Activated CD8-positive, alpha-beta memory T cell treated with anti-CD3 and anti-CD28 coated beads for 36 hours (primary cell): ENCODE data around the gene BAG2. TPM values are rescaled to one million over a fixed set of nuclear protein-coding genes. Genes with fewer than 3 reads are reported as not detected.

Experiments
- CTCF ChIA-PET: fragments of 350-600 bp; sonication (Branson Sonifier 250); formaldehyde crosslinking; loops from one replicate; lab custom pipeline; 2021; ENCODE audit warnings: antibody characterized with exemption; lab: Charles Lee
- POLR2A ChIA-PET: fragments of 350-600 bp; sonication (Branson Sonifier 250); formaldehyde crosslinking; loops from one replicate; lab custom pipeline; 2021; ENCODE audit warnings: antibody characterized with exemption; lab: Charles Lee
- total RNA-seq, 2 experiments: library from RNA; stranded (reverse); gene quantifications; one replicate each; pipeline ENCODE4 v1.2.3, GENCODE V29; 2021

Gene BAG2
- total RNA-seq, 2 experiments from 2014 or later, result 11.7 to 12.5 TPM

DNA sequence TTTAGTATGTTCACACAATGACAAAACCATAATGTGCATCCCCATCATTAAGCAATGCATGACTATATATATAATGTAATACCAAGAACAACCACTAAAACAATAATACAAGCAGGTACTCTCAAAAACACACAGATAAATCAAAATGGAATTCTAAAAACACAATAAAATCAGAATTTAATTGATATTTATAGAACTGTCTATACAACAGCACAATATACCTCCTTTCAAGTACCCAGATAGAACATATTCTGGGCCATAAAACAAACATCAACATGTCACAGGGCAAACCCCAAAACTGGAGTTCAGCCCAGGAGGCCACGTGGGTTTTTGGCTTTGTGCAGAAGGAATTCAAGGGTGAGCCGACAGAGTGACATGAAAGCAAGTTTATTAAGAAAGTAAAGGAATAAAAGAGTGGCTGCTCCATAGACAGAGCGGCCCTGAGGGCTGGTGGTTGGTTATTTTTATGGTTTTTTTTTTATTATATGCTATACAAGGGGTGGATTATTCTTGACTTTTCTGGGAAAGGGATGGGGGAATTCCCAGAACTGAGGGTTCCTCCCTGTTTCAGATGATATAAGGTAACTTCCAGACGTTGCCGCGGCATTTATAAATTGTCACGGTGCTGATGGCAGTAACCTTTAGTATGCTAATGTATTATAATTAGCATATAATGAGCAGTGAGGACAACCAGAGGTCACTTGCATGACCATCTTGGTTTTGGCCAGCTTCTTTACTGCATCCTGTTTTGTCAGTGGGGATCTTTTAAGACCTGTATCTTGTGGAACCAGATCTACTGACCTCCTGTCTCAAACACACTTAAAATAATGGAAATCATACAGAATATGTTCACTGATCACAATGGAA lies 44.3 kb downstream of the BAG2 start:
- ChIA-PET CTCF (interaction anchor here (0.7 kb wide), 1 partner anchor 262 kb away, joined by 3 read pairs; the partner anchor contains the start of gene BEND6), POLR2A (no interaction called here)

DNA sequence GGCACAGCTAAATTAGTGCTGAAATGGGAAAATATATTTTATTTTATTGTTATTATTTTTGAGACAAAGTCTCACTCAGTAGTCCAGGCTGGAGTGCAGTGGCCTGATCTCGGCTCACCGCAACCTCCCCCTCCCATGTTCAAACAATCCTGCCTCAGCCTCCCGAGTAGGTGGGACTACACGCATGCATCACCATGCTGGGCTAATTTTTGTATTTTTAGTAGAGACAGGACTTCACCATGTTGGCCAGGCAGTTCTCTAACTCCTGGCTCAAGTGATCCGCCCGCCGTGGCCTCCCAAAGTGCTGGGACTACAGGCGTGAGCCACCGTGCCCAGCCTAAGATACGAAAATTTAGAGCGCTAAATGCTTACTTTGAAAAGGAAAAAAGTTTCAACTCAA lies 45.1 kb downstream of the BAG2 start:
- CTCF ChIA-PET, result interaction anchor here (0.7 kb wide), 1 partner anchor 262 kb away, joined by 3 read pairs; the partner anchor contains the start of gene BEND6
- POLR2A ChIA-PET, result no interaction called here

- CTCF ChIA-PET, result no interaction called here
These were observed 48.1 kb downstream of the BAG2 start for GRCh38 chr6:57220083-57220703.

DNA sequence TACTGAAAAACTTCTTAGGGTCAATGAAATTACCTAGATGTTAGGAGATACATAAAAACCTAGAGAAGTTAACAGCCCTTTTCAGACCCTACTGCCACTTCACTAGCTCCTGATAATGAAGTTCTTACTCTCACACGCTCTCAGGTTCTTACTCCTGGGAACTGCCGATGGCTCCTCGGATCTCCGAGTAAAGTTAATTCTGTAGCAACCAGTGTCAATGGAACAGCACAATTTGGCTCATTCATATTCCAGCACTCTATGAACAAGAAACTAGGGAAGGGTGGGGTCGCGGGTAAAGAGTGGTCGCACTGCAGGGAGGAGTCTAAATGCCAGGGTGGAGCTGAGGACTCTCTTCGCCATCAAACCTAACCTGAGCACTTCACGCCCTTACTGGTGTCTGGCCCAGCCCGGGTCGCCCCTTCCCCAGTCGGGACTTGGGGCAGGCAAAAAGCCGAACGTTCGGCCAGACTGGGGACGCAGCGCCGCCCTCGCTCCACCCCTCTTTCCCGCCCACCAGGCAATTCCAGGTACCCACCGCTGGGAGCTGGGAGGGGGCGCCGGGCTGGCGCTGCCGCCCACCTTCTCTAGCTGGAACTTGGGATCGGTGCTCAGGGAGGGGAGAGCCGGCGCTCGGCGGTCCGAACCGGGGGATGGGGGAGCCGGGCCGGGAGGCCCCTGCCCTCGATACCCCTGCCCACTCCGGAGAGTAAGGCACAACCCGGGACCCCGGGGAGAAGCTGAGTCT lies 49.2 kb downstream of the BAG2 start:
- ChIA-PET POLR2A (interaction anchor here (0.6 to 1.4 kb wide), 2 partner anchors 49 to 253 kb away, joined by 4 to 5 read pairs; partner anchors contain the start of gene BAG2), CTCF (interaction anchor here (0.9 to 1.6 kb wide), 2 partner anchors 49 to 95 kb away, joined by 4 to 5 read pairs; partner anchors contain the start of genes BAG2 and PRIM2)

More at GRCh38 chr6:57220083-57220703, 48.1 kb downstream of the BAG2 start:
- POLR2A ChIA-PET, result interaction anchor here (0.6 kb wide), 1 partner anchor 369 kb away, joined by 3 read pairs; no protein-coding TSS in a partner anchor

- ChIA-PET CTCF (interaction anchor here (0.9 to 1.6 kb wide), 2 partner anchors 50 to 95 kb away, joined by 4 to 5 read pairs; partner anchors contain the start of genes BAG2 and PRIM2), POLR2A (interaction anchor here (0.6 to 1.4 kb wide), 2 partner anchors 50 to 254 kb away, joined by 4 to 5 read pairs; partner anchors contain the start of gene BAG2)
These were observed 50.0 kb downstream of the BAG2 start, which contains the start of gene RAB23 for GRCh38 chr6:57221936-57222742. TSS of gene RAB23 (minus strand) at chr6:57222307. CDS start at chr6:57210380, 11,927 bp downstream.

GRCh38 chr6:57222743-57223077 lies 50.6 kb downstream of the BAG2 start:
- CTCF ChIA-PET, result no interaction called here
- POLR2A ChIA-PET, result no interaction called here

- ChIA-PET CTCF (no interaction called here), POLR2A (no interaction called here)
These were observed 52.8 kb downstream of the BAG2 start for GRCh38 chr6:57224769-57225515.

- POLR2A ChIA-PET, result no interaction called here
These were observed 54.1 kb downstream of the BAG2 start for GRCh38 chr6:57226221-57226620.

More at GRCh38 chr6:57226221-57226620, 54.1 kb downstream of the BAG2 start:
- CTCF ChIA-PET, result no interaction called here

Other genes with a start within 250 kb of the BAG2 start
- not detected for gene BEND6, start 217.2 kb upstream of the BAG2 start, total RNA-seq
- 10 to 100 TPM; 16.0 to 17.7 TPM for gene KIAA1586, start 125.6 kb upstream of the BAG2 start, total RNA-seq
- 10 to 100 TPM; 48.7 to 50.6 TPM for gene ZNF451, start 82.1 kb upstream of the BAG2 start, total RNA-seq
- gene RAB23, start 50.0 kb downstream of the BAG2 start, total RNA-seq, result 1 to 10 TPM; 4.0 to 4.1 TPM
- 10 to 100 TPM; 36.0 to 38.1 TPM for gene PRIM2, start 145.3 kb downstream of the BAG2 start, total RNA-seq